Neural cell (in vitro differentiated cells): ENCODE measurements around the gene CAPN5. TPM values are rescaled to one million over a fixed set of nuclear protein-coding genes. Genes with fewer than 3 reads are reported as not detected.

Experiments
- H2AFZ ChIP-seq: fragments of 200-600, 300-800 bp; sonication (generic), shearing (Covaris generic); 2 replicates; pipeline ENCODE4 v1.6.0; 2014; ENCODE audit warnings: low read depth, mild to moderate bottlenecking, antibody characterized with exemption, low read length, moderate library complexity
- H3F3A ChIP-seq: fragments of 200-600 bp; shearing (Covaris generic); 2 replicates; pipeline ENCODE4 v1.6.1; 2016; ENCODE audit warnings: mild to moderate bottlenecking, moderate library complexity, mixed read lengths, antibody characterized with exemption, low read length; ENCODE audit not compliant: insufficient read depth, poor library complexity, severe bottlenecking
- H3K27ac ChIP-seq: fragments of 200-600, 300-800 bp; sonication (generic), shearing (Covaris generic); 2 replicates; pipeline ENCODE4 v1.5.1; 2014; ENCODE audit warnings: mild to moderate bottlenecking, low read length, moderate library complexity
- H3K27me3 ChIP-seq: fragments of 300-800, 200-600 bp; sonication (generic), shearing (Covaris generic); 2 replicates; pipeline ENCODE4 v1.6.0; 2014; ENCODE audit warnings: mild to moderate bottlenecking, low read depth, low read length, moderate library complexity; ENCODE audit not compliant: insufficient read depth
- H3K36me3 ChIP-seq: fragments of 300-800, 200-600 bp; sonication (generic), shearing (Covaris generic); 2 replicates; pipeline ENCODE4 v1.5.1; 2014; ENCODE audit warnings: mild to moderate bottlenecking, antibody characterized with exemption, low read length, moderate library complexity; ENCODE audit not compliant: insufficient read depth
- H3K4me2 ChIP-seq: fragments of 300-800, 200-600 bp; sonication (generic), shearing (Covaris generic); 2 replicates; pipeline ENCODE4 v1.6.0; 2014; ENCODE audit warnings: mild to moderate bottlenecking, low read length
- H3K4me3 ChIP-seq: fragments of 300-800, 200-600 bp; sonication (generic), shearing (Covaris generic); 2 replicates; pipeline ENCODE4 v1.5.1; 2014; ENCODE audit warnings: mild to moderate bottlenecking, low read length, moderate library complexity
- H3K79me2 ChIP-seq: fragments of 200-600 bp; shearing (Covaris generic); replicated peaks from 2 replicates; pipeline ENCODE4 v1.6.0; 2014; ENCODE audit warnings: mild to moderate bottlenecking, low read length, moderate library complexity; ENCODE audit not compliant: insufficient read depth
- H3K9ac ChIP-seq: fragments of 300-800, 200-600 bp; sonication (generic), shearing (Covaris generic); 2 replicates; pipeline ENCODE4 v1.6.1; 2016; ENCODE audit warnings: mild to moderate bottlenecking, low read length, mixed read lengths
- H3K9me2 ChIP-seq: fragments of 200-600 bp; shearing (Covaris generic); 2 replicates; pipeline ENCODE4 v1.6.1; 2016; ENCODE audit warnings: mild to moderate bottlenecking, low read length, mixed read lengths; ENCODE audit not compliant: insufficient read depth
- H3K9me3 ChIP-seq: fragments of 200-600, 300-800 bp; sonication (generic), shearing (Covaris generic); 2 replicates; pipeline ENCODE4 v1.6.1; 2016; ENCODE audit warnings: mild to moderate bottlenecking, mixed run types, low read length, moderate library complexity, mixed read lengths
- H4K20me1 ChIP-seq: fragments of 200-600 bp; shearing (Covaris generic); 2 replicates; pipeline ENCODE4 v1.6.1; 2016; ENCODE audit warnings: mild to moderate bottlenecking, mixed run types; ENCODE audit not compliant: insufficient read depth
- CTCF ChIP-seq: fragments of 450-650 bp; IDR thresholded peaks from 2 replicates; pipeline ENCODE4 v1.5.1; 2014; ENCODE audit warnings: antibody characterized with exemption, mild to moderate bottlenecking, moderate library complexity; ENCODE audit not compliant: poor library complexity, severe bottlenecking
- EP300 ChIP-seq: fragments of 450-650 bp; conservative IDR thresholded peaks from 2 replicates; pipeline ENCODE4 v1.6.1; 2014; ENCODE audit warnings: antibody characterized with exemption, mild to moderate bottlenecking, moderate library complexity; ENCODE audit not compliant: poor library complexity, severe bottlenecking
- EZH2 ChIP-seq: fragments of 200-600, 300-800 bp; shearing (Covaris generic), sonication (generic); IDR thresholded peaks from 2 replicates; pipeline ENCODE4 v1.6.1; 2014; ENCODE audit warnings: antibody characterized with exemption, low read length, borderline replicate concordance, mild to moderate bottlenecking; ENCODE audit not compliant: insufficient read depth, poor library complexity, severe bottlenecking
- MXI1 ChIP-seq: fragments of 450-650 bp; conservative IDR thresholded peaks from 2 replicates; pipeline ENCODE4 v1.6.1; 2014; ENCODE audit warnings: antibody characterized with exemption, mild to moderate bottlenecking; ENCODE audit not compliant: poor library complexity, severe bottlenecking
- POLR2AphosphoS5 ChIP-seq: IDR thresholded peaks from 2 replicates; pipeline ENCODE4 v1.6.1; 2012
- RAD21 ChIP-seq: fragments of 450-650 bp; conservative IDR thresholded peaks from 2 replicates; pipeline ENCODE4 v1.6.1; 2014; ENCODE audit warnings: antibody characterized with exemption, mild to moderate bottlenecking, moderate library complexity
- REST ChIP-seq: IDR thresholded peaks from 2 replicates; pipeline ENCODE4 v1.6.1; 2012; ENCODE audit warnings: borderline replicate concordance
- SMC3 ChIP-seq: fragments of 450-650 bp; conservative IDR thresholded peaks from 2 replicates; pipeline ENCODE4 v1.6.1; 2014; ENCODE audit warnings: antibody characterized with exemption, mild to moderate bottlenecking, moderate library complexity; ENCODE audit not compliant: poor library complexity
- TAF1 ChIP-seq: IDR thresholded peaks from 2 replicates; pipeline ENCODE4 v1.6.1; 2012; ENCODE audit warnings: low read depth
- polyA plus RNA-seq: library from polyadenylated mRNA; depleted of rRNA; stranded (reverse); fragments of >200 nt; gene quantifications from 2 replicates; pipeline ENCODE4 v1.2.3, GENCODE V29; 2014

CAPN5 gene
- polyA plus RNA-seq, 1 donor from 2014 or later: 20.5 TPM

- Histone ChIP-seq H3K27me3 (no peaks in the 10 kb centered on the region), H3K9me3 (no peaks in the 10 kb centered on the region), H3K9ac (no peak overlapping the region), H3K79me2 (no peaks in the 10 kb centered on the region), H3K4me2 (no peak overlapping the region), H2AFZ (no peak overlapping the region), H4K20me1 (no peaks in the 10 kb centered on the region), H3F3A (no peaks in the 10 kb centered on the region), H3K27ac (no peak overlapping the region), H3K4me3 (no peak overlapping the region), H3K9me2 (no peaks in the 10 kb centered on the region), H3K36me3 (no peaks in the 10 kb centered on the region)
- no peak for TF ChIP-seq MXI1
- no peak for TF ChIP-seq EZH2
- TF ChIP-seq RAD21: no peak
- no peak for TF ChIP-seq SMC3
- no peak for TF ChIP-seq REST
- TF ChIP-seq POLR2AphosphoS5: no peak
- no peak for TF ChIP-seq TAF1
- no peak for TF ChIP-seq CTCF
- no peak for TF ChIP-seq EP300
Observed at GRCh38 chr11:77143405-77144020, 76.7 kb downstream of the CAPN5 start.

- H3K4me2 ChIP-seq: no peak overlapping the region
- no peaks in the 10 kb centered on the region for H3K27me3 ChIP-seq
- no peaks in the 10 kb centered on the region for H3K36me3 ChIP-seq
- TF ChIP-seq MXI1: no peak
- TF ChIP-seq REST: no peak
- TF ChIP-seq EP300: no peak
- TF ChIP-seq SMC3: no peak
- TF ChIP-seq CTCF: no peak
- TF ChIP-seq POLR2AphosphoS5: no peak
- no peak for TF ChIP-seq RAD21
- no peak for TF ChIP-seq EZH2
- no peak for TF ChIP-seq TAF1
- H3K9ac ChIP-seq: no peak overlapping the region
- no peaks in the 10 kb centered on the region for H3K9me3 ChIP-seq
- H4K20me1 ChIP-seq: no peaks in the 10 kb centered on the region
- H3K27ac ChIP-seq: no peak overlapping the region
- H3F3A ChIP-seq: no peaks in the 10 kb centered on the region
- H3K9me2 ChIP-seq: no peaks in the 10 kb centered on the region
- no peak overlapping the region for H2AFZ ChIP-seq
- H3K4me3 ChIP-seq: no peak overlapping the region
- H3K79me2 ChIP-seq: no peaks in the 10 kb centered on the region
Observed at GRCh38 chr11:77144196-77144856, 77.6 kb downstream of the CAPN5 start.
